HEK293 (cell line): Measurements from ENCODE around the gene PRPF19.

Source experiments
- CTCF ChIA-PET: fragments of 350-600 bp; formaldehyde crosslinking; extraction: SDS; loops from one replicate; lab custom pipeline; 2021; ENCODE audit warnings: antibody characterized with exemption; lab: Yijun Ruan, JAX
- POLR2A ChIA-PET: fragments of 300-600 bp; formaldehyde crosslinking; extraction: SDS; loops from one replicate; lab custom pipeline; 2020; ENCODE audit warnings: antibody characterized with exemption, inconsistent platforms; lab: Yijun Ruan, JAX
- H3K27ac ChIP-seq: fragments of 200-500 bp; sonication (Bioruptor generic); 2 replicates; pipeline ENCODE4 v1.5.1; 2014; ENCODE audit warnings: low read depth, low read length, control low read depth, inconsistent platforms; ENCODE audit errors: extremely low read depth
- H3K36me3 ChIP-seq, 2 experiments: fragments of 200-500 bp in 1 of 2; sonication (Bioruptor generic) in 1 of 2; 1 replicate in 1 of 2; 2 replicates in 1 of 2; pipeline ENCODE4 v1.5.1; 2014 to 2017; ENCODE audit warnings: inconsistent platforms in 2 of 2, low read length in 2 of 2; ENCODE audit not compliant: control insufficient read depth in 2 of 2, insufficient read depth in 1 of 2
- H3K4me1 ChIP-seq: fragments of 200-500 bp; sonication (Bioruptor generic); 2 replicates; pipeline ENCODE4 v1.5.1; 2014; ENCODE audit warnings: mild to moderate bottlenecking, low read length, inconsistent platforms; ENCODE audit not compliant: control insufficient read depth, insufficient read depth
- H3K4me3 ChIP-seq: 2 replicates; pipeline ENCODE4 v1.5.1; 2011; ENCODE audit warnings: low read depth, mild to moderate bottlenecking, control low read depth, low read length, moderate library complexity
- H3K9me3 ChIP-seq: fragments of 200-500 bp; sonication (Bioruptor generic); 2 replicates; pipeline ENCODE4 v1.5.1; 2014; ENCODE audit warnings: low read depth, low read length, inconsistent platforms; ENCODE audit not compliant: control insufficient read depth, insufficient read depth
- GLI2 ChIP-seq: fragments of 450-650 bp; formaldehyde crosslinking; IDR thresholded peaks from 2 replicates; pipeline ENCODE4; 2017; ENCODE audit warnings: missing biosample characterization, missing genetic modification characterization, low read depth, borderline replicate concordance
- GLI4 ChIP-seq: fragments of 450-650 bp; formaldehyde crosslinking; IDR thresholded peaks from 2 replicates; pipeline ENCODE4 v1.5.1; 2016; ENCODE audit warnings: missing biosample characterization, missing genetic modification characterization
- HOXC10 ChIP-seq: sonication (generic); formaldehyde crosslinking; IDR thresholded peaks from 2 replicates; pipeline ENCODE4 v1.8.1; 2023; ENCODE audit warnings: mild to moderate bottlenecking, missing genetic modification reagents
- MZF1 ChIP-seq: fragments of 450-650 bp; formaldehyde crosslinking; IDR thresholded peaks from 2 replicates; pipeline ENCODE4 v1.5.1; 2017; ENCODE audit warnings: missing biosample characterization, missing genetic modification characterization, borderline replicate concordance
- OVOL3 ChIP-seq: fragments of 450-650 bp; formaldehyde crosslinking; IDR thresholded peaks from 2 replicates; pipeline ENCODE4 v1.5.1; 2016; ENCODE audit warnings: missing biosample characterization, missing genetic modification characterization
- RBAK ChIP-seq: fragments of 450-650 bp; formaldehyde crosslinking; IDR thresholded peaks from 2 replicates; pipeline ENCODE4 v1.5.1; 2016; ENCODE audit warnings: missing biosample characterization, missing genetic modification characterization
- SCRT1 ChIP-seq: fragments of 450-650 bp; formaldehyde crosslinking; IDR thresholded peaks from 2 replicates; pipeline ENCODE4 v1.5.1; 2016; ENCODE audit warnings: missing biosample characterization, missing genetic modification characterization, borderline replicate concordance
- SCRT2 ChIP-seq: fragments of 450-650 bp; formaldehyde crosslinking; IDR thresholded peaks from 2 replicates; pipeline ENCODE4 v1.5.1; 2016; ENCODE audit warnings: missing biosample characterization, missing genetic modification characterization
- SETDB1 ChIP-seq: IDR thresholded peaks from one replicate; pipeline ENCODE4 v1.6.1; 2017; ENCODE audit warnings: mild to moderate bottlenecking, low read length, moderate library complexity, mixed read lengths; ENCODE audit not compliant: insufficient read length
- ZBTB1 ChIP-seq: fragments of 450-650 bp; formaldehyde crosslinking; IDR thresholded peaks from 2 replicates; pipeline ENCODE4 v1.5.1; 2016; ENCODE audit warnings: missing biosample characterization, missing genetic modification characterization
- ZBTB17 ChIP-seq: fragments of 450-650 bp; formaldehyde crosslinking; IDR thresholded peaks from 2 replicates; pipeline ENCODE4 v1.5.1; 2016; ENCODE audit warnings: missing biosample characterization, missing genetic modification characterization
- ZBTB26 ChIP-seq: fragments of 450-650 bp; formaldehyde crosslinking; optimal IDR thresholded peaks from 2 replicates; pipeline ENCODE3; 2016; ENCODE audit warnings: missing biosample characterization, mild to moderate bottlenecking, missing genetic modification characterization
- ZIC2 ChIP-seq: fragments of 450-650 bp; formaldehyde crosslinking; IDR thresholded peaks from 2 replicates; pipeline ENCODE4 v1.5.1; 2016; ENCODE audit warnings: missing biosample characterization, missing genetic modification characterization
- ZNF223 ChIP-seq: fragments of 450-650 bp; formaldehyde crosslinking; IDR thresholded peaks from 2 replicates; pipeline ENCODE4 v1.5.1; 2016; ENCODE audit warnings: missing biosample characterization, missing genetic modification characterization
- ZNF37A ChIP-seq: fragments of 450-650 bp; IDR thresholded peaks from 2 replicates; pipeline ENCODE4 v1.5.1; 2018; ENCODE audit warnings: missing biosample characterization, missing genetic modification characterization
- ZNF449 ChIP-seq: fragments of 450-650 bp; formaldehyde crosslinking; IDR thresholded peaks from 2 replicates; pipeline ENCODE4 v1.5.1; 2017; ENCODE audit warnings: missing biosample characterization, mild to moderate bottlenecking, missing genetic modification characterization, moderate library complexity
- ZNF48 ChIP-seq: fragments of 450-650 bp; formaldehyde crosslinking; IDR thresholded peaks from 2 replicates; pipeline ENCODE4 v1.5.1; 2016; ENCODE audit warnings: missing biosample characterization, missing genetic modification characterization
- ZNF488 ChIP-seq: fragments of 450-650 bp; formaldehyde crosslinking; IDR thresholded peaks from 2 replicates; pipeline ENCODE4 v1.5.1; 2016; ENCODE audit warnings: missing biosample characterization, missing genetic modification characterization
- ZNF664 ChIP-seq: fragments of 450-650 bp; formaldehyde crosslinking; IDR thresholded peaks from 2 replicates; pipeline ENCODE4 v1.5.1; 2016; ENCODE audit warnings: missing biosample characterization, missing genetic modification characterization
- ZNF747 ChIP-seq: fragments of 450-650 bp; formaldehyde crosslinking; IDR thresholded peaks from 2 replicates; pipeline ENCODE4 v1.5.1; 2016; ENCODE audit warnings: missing biosample characterization, missing genetic modification characterization
- ZNF792 ChIP-seq: fragments of 450-650 bp; formaldehyde crosslinking; IDR thresholded peaks from 2 replicates; pipeline ENCODE4 v1.5.1; 2016; ENCODE audit warnings: missing biosample characterization, missing genetic modification characterization
- ZSCAN16 ChIP-seq: fragments of 450-650 bp; formaldehyde crosslinking; IDR thresholded peaks from 2 replicates; pipeline ENCODE4 v1.5.1; 2016; ENCODE audit warnings: missing biosample characterization, missing genetic modification characterization
- ZSCAN23 ChIP-seq: fragments of 450-650 bp; formaldehyde crosslinking; IDR thresholded peaks from 2 replicates; pipeline ENCODE4 v1.5.1; 2016; ENCODE audit warnings: missing biosample characterization, missing genetic modification characterization

Gene PRPF19

GRCh38 chr11:60928563-60929001, 22.2 kb upstream of the PRPF19 start:
- Histone ChIP-seq H3K27ac (no peak overlapping the region), H3K4me1 (no peaks in the 10 kb centered on the region), H3K9me3 (no peaks in the 10 kb centered on the region), H3K4me3 (no peak overlapping the region), H3K36me3 (peaks cover 0 to 67% of the 10 kb centered on the region in 2 experiments; a peak in 1 of 3 replicates)
- POLR2A ChIA-PET: interaction anchor here (1.3 to 2.1 kb wide), 2 partner anchors 11 to 15 kb away, joined by 6 to 8 read pairs; partner anchors contain the start of gene TMEM109
- CTCF ChIA-PET: interaction anchor here (0.7 kb wide), 2 partner anchors 16 to 41 kb away, joined by 3 read pairs; no protein-coding TSS in a partner anchor
- TF ChIP-seq OVOL3 (no peak), ZBTB26 (tag by site-specific recombination) (no peak)

- Histone ChIP-seq H3K36me3 (peaks cover 0 to 70% of the 10 kb centered on the region in 2 experiments; a peak in 1 of 3 replicates), H3K9me3 (no peaks in the 10 kb centered on the region), H3K4me1 (no peaks in the 10 kb centered on the region), H3K4me3 (no peak overlapping the region), H3K27ac (no peak overlapping the region)
- CTCF ChIA-PET: interaction anchor here (0.6 to 1.0 kb wide), 3 partner anchors 28 to 259 kb away, joined by 3 read pairs; no protein-coding TSS in a partner anchor
- POLR2A ChIA-PET: interaction anchor here (1.5 kb wide), 1 partner anchor 22 kb away, joined by 5 read pairs; the partner anchor contains the start of gene PRPF19
- TF ChIP-seq GLI4 (tag by site-specific recombination): no peak
- no peak for TF ChIP-seq ZNF449 (tag by site-specific recombination)
- TF ChIP-seq ZIC2 (tag by site-specific recombination): no peak
- TF ChIP-seq SCRT1 (tag by site-specific recombination): no peak
- TF ChIP-seq ZBTB1: no peak
- no peak for TF ChIP-seq ZNF48
- TF ChIP-seq ZBTB17 (tag by site-specific recombination): no peak
- no peak for TF ChIP-seq RBAK
- no peak for TF ChIP-seq GLI2 (tag by site-specific recombination)
- no peak for TF ChIP-seq ZNF792 (tag by site-specific recombination)
- TF ChIP-seq ZNF664 (tag by site-specific recombination): no peak
- no peak for TF ChIP-seq HOXC10
- no peak for TF ChIP-seq SETDB1
- no peak for TF ChIP-seq ZNF747 (tag by site-specific recombination)
- TF ChIP-seq ZNF488: no peak
- no peak for TF ChIP-seq MZF1 (tag by site-specific recombination)
- TF ChIP-seq ZSCAN16 (tag by site-specific recombination): no peak
Measured at GRCh38 chr11:60927600-60927999, 21.2 kb upstream of the PRPF19 start.

- no peak overlapping the region for H3K4me3 ChIP-seq
- CTCF ChIA-PET: interaction anchor here (0.5 to 1.0 kb wide), 3 partner anchors 28 to 111 kb away, joined by 3 read pairs; no protein-coding TSS in a partner anchor
- H3K27ac ChIP-seq: no peak overlapping the region
- H3K4me1 ChIP-seq: no peaks in the 10 kb centered on the region
- TF ChIP-seq ZNF37A (tag by site-specific recombination) (no peak), ZSCAN23 (tag by site-specific recombination) (no peak), ZNF223 (tag by site-specific recombination) (no peak), SCRT2 (tag by site-specific recombination) (no peak)
- TF ChIP-seq, all 188 proteins: peak for 0
- H3K36me3 ChIP-seq: peaks cover 0 to 72% of the 10 kb centered on the region in 2 experiments; a peak in 1 of 3 replicates
- no peaks in the 10 kb centered on the region for H3K9me3 ChIP-seq
- POLR2A ChIA-PET: interaction anchor here (1.2 to 1.6 kb wide), 3 partner anchors 12 to 21 kb away, joined by 3 to 7 read pairs (median 5); partner anchors contain the start of genes PRPF19 and TMEM109
Measured at GRCh38 chr11:60927061-60927592, 20.7 kb upstream of the PRPF19 start.
